Kidney epithelial cell (primary cell): ENCODE results near the gene C1D. TPM values are rescaled to one million over a fixed set of nuclear protein-coding genes. Genes with fewer than 3 reads are reported as not detected.
A peak's percentile ranks its signal among the peaks of the same experiment; 100 is the strongest.

ENCODE experiments used
- DNase-seq: peaks from one replicate; pipeline ENCODE4 v3.0.0-alpha.2; 2010; ENCODE audit warnings: low read depth
- H3K27me3 ChIP-seq: 2 replicates; pipeline ENCODE4 v1.6.0; 2011; ENCODE audit warnings: low read length; ENCODE audit not compliant: control insufficient read depth, insufficient read depth
- H3K36me3 ChIP-seq: 2 replicates; pipeline ENCODE4 v1.5.1; 2011; ENCODE audit warnings: low read length; ENCODE audit not compliant: control insufficient read depth, insufficient read depth
- H3K4me3 ChIP-seq: 2 replicates; pipeline ENCODE4 v1.5.1; 2011; ENCODE audit warnings: low read depth, mild to moderate bottlenecking, control low read depth, low read length
- total RNA-seq: library from RNA; depleted of rRNA; stranded (reverse); fragments of >200 nt; gene quantifications from 2 replicates; pipeline ENCODE4 v1.2.3, GENCODE V29; 2015
- TF ChIP-seq, protein P1 (sequence below): IDR thresholded peaks from 2 replicates; pipeline ENCODE4 v1.5.1; 2011; ENCODE audit warnings: mild to moderate bottlenecking, moderate library complexity, low read length, control low read depth, inconsistent platforms; ENCODE audit not compliant: insufficient read depth, poor library complexity, severe bottlenecking

Gene C1D
- total RNA-seq, 1 donor from 2014 or later, result 21.6 TPM

DNA sequence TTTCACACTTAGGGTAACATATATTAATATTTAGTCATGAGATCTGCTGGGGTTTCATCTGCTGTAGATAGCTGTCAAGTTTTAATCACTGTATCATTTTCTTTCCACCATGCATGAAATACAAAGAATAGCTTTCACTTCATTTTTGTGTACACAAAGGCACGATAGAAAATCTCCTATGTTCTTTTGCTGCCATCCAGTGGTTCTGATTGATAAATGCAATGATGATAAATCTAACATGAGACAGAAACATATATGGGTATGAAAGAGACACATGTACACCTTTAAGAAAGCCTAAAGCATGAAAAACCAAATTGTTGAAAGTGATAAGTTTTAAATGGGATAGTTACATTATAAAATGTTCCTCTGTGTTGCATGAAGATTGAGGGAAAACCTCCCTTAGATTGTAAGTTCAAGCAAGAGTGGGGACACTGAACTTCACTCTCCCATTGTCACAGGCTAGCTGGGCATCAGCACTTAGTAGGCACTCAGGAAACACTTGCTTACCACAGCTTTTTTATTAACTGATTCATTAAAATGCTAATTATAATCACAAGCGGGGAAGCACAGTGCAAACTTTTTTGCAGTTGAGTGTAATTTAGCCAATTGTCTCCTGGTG is 31.2 kb downstream of the C1D start:
- H3K36me3 ChIP-seq, result no peaks in the 10 kb centered on the region
- no peak for DNase-seq
- no peaks in the 10 kb centered on the region for H3K27me3 ChIP-seq
- TF ChIP-seq, protein P1, sequence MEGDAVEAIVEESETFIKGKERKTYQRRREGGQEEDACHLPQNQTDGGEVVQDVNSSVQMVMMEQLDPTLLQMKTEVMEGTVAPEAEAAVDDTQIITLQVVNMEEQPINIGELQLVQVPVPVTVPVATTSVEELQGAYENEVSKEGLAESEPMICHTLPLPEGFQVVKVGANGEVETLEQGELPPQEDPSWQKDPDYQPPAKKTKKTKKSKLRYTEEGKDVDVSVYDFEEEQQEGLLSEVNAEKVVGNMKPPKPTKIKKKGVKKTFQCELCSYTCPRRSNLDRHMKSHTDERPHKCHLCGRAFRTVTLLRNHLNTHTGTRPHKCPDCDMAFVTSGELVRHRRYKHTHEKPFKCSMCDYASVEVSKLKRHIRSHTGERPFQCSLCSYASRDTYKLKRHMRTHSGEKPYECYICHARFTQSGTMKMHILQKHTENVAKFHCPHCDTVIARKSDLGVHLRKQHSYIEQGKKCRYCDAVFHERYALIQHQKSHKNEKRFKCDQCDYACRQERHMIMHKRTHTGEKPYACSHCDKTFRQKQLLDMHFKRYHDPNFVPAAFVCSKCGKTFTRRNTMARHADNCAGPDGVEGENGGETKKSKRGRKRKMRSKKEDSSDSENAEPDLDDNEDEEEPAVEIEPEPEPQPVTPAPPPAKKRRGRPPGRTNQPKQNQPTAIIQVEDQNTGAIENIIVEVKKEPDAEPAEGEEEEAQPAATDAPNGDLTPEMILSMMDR, result peak; percentile 58
- H3K4me3 ChIP-seq, result no peak overlapping the region

DNA sequence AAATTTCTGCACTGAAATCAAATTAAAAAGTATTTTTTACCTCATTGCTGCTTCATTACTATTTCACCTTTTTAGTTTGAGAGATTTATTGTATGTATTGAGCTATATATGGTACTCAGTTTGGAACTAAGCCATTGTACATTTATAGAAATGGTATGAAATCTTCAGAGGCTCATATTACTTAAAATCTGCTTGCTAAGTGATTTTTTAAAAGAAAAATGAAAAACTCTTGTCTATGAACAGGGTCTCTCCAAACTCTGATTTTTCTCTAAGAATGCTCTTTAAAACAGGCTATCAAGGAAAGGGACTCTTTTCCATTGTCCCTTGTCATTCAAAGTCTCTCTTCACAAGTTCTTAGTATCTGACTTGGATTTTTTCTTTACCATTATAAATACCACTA is 31.8 kb downstream of the C1D start:
- H3K27me3 ChIP-seq, result no peaks in the 10 kb centered on the region
- no peak for DNase-seq
- H3K4me3 ChIP-seq, result no peak overlapping the region
- TF ChIP-seq, protein P1, result no peak
- H3K36me3 ChIP-seq, result no peaks in the 10 kb centered on the region

DNA sequence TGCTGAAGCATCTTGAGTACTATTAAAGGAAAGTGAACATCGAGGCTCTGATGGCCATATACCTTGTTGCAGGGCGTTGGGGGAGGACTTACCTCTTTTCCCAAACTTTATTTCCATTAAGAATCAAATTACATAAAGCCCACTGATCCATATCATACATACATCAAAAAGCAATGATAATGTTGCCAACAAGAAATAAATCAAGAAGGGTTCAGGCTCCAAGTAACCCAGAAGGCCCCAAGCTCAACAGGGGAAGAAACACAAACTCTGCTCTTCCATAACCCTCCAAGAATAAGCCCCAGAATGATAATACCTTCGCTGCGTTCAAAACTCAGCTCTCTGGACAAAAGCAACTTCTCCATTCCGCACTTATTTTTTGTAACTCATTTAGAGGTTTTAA is 32.3 kb downstream of the C1D start:
- TF ChIP-seq, protein P1, result no peak
- no peaks in the 10 kb centered on the region for H3K27me3 ChIP-seq
- DNase-seq, result no peak
- H3K4me3 ChIP-seq, result no peak overlapping the region
- no peaks in the 10 kb centered on the region for H3K36me3 ChIP-seq

DNA sequence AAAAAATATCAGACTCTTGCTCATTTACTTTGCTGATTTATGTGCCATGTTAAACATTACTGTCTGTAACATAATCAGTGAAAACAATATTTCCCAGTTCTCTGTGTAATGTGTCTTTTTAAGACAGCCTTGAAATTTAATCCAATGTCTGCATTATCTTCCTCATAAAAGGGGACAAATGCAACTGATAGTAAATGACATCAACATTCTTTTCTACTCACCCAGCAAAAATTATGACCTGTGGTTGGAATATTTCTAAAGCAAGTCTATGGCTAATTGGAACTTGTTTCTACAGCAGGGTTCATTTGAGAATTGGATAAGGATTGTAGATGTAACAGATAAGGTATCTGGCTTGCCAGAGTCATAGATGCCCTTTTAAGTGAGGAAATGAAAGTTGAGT is 34.8 kb downstream of the C1D start:
- Histone ChIP-seq H3K27me3 (no peaks in the 10 kb centered on the region), H3K36me3 (no peaks in the 10 kb centered on the region), H3K4me3 (no peak overlapping the region)
- DNase-seq, result no peak
- TF ChIP-seq, protein P1, result no peak

DNA sequence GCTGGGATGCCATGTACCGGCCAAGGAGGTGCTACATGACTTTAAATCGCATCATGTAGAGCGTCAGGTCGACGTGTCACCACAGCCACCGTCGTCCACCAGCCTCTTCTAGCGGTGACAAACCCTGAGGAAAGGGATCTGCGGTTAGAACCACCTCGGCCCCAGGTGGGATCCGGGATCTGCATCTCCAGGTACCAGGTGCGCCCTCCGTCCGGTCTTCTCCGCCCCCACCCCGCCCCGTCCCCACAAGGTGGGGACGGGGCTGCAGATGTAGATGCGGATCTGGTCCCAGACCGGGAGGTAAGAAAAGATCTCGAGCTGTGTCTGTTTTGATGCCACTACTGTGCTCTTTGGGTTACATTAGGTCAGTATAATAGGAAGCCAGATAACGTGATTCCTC is 38.4 kb downstream of the C1D start:
- Histone ChIP-seq H3K27me3 (no peaks in the 10 kb centered on the region), H3K4me3 (no peak overlapping the region), H3K36me3 (no peaks in the 10 kb centered on the region)
- DNase-seq, result no peak
- TF ChIP-seq, protein P1, result no peak

DNA sequence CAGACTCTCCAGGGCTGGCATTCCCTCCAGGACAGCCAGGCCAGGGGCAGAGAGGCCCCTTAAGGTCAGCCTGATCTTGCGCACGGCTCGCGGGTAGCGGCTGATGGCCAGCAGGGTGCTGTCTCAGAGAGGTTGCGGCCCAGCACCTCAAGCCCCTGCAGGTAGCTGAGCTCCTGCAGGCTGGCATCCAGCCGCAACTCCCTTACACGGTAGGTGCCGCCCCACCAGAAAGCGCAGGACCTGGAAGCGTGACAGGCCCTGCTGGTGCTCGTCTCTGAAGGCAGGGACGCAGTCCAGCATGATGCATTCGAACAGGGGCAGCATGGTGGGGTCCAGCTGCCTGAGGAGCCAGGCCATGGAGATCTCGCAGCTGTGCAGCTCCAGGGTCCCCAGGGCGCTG is 38.9 kb downstream of the C1D start:
- TF ChIP-seq, protein P1, result no peak
- no peak for DNase-seq

More for the DNA sequence above, 38.9 kb downstream of the C1D start:
- no peaks in the 10 kb centered on the region for H3K27me3 ChIP-seq
- H3K36me3 ChIP-seq, result no peaks in the 10 kb centered on the region
- no peak overlapping the region for H3K4me3 ChIP-seq
